Upper lobe of left lung (tissue), 6 donors: ENCODE results near the gene SUPT3H. TPM values are rescaled to one million over a fixed set of nuclear protein-coding genes. Genes with fewer than 3 reads are reported as not detected.

ENCODE experiments used
- ATAC-seq, 2 donors: fragments of 200-7000 bp; cut with Tn5 transposase; one replicate each; pipeline ENCODE4 v1.9.1; 2022; ENCODE audit warnings: mild to moderate bottlenecking in 2 of 2, moderate library complexity in 2 of 2; ENCODE audit not compliant: low FRiP score in 2 of 2
- DNase-seq, 2 donors: peaks; one replicate each; pipeline ENCODE4 v3.0.0-alpha.2; 2019 to 2020
- H3K27ac ChIP-seq, 4 donors: fragments of 200-600 bp; sonication (generic); one replicate each; pipeline ENCODE4 v1.5.1; 2016 to 2019
- H3K27me3 ChIP-seq, 4 donors: fragments of 200-600 bp; sonication (generic); one replicate each; pipeline ENCODE4 v1.5.1; 2017 to 2019
- H3K36me3 ChIP-seq, 4 donors: fragments of 200-600 bp; sonication (generic); one replicate each; pipeline ENCODE4 v1.5.1; 2016 to 2019
- H3K4me1 ChIP-seq, 4 donors: fragments of 200-600 bp; sonication (generic); one replicate each; pipeline ENCODE4 v1.5.1; 2018 to 2019
- H3K4me3 ChIP-seq, 4 donors: fragments of 200-600 bp; sonication (generic); one replicate each; pipeline ENCODE4 v1.5.1; 2017 to 2019; ENCODE audit warnings: mild to moderate bottlenecking in 2 of 4, moderate library complexity in 1 of 4
- H3K9me3 ChIP-seq, 4 donors: fragments of 200-600 bp; sonication (generic); one replicate each; pipeline ENCODE4 v1.5.1; 2018 to 2019
- EP300 ChIP-seq, 4 donors: sonication (generic); formaldehyde crosslinking; IDR thresholded peaks; one replicate each; pipeline ENCODE4 v1.5.1; 2017; ENCODE audit warnings: antibody characterized with exemption in 4 of 4, control low read depth in 2 of 4
- POLR2A ChIP-seq, 4 donors: fragments of 450-650 bp; IDR thresholded peaks; one replicate each; pipeline ENCODE4 v1.5.1; 2016 to 2017; ENCODE audit warnings: antibody characterized with exemption in 4 of 4, mild to moderate bottlenecking in 2 of 4
- POLR2AphosphoS5 ChIP-seq, 2 donors: sonication (generic); formaldehyde crosslinking; IDR thresholded peaks; one replicate each; pipeline ENCODE4 v1.5.1; 2017; ENCODE audit warnings: antibody characterized with exemption in 2 of 2
- WGBS, 2 donors: methylation state at CpG; one replicate each; pipeline ENCODE4 v1.1.5; 2017 to 2018; 5-methylcytosine and 5-hydroxymethylcytosine counted together
- total RNA-seq, 6 donors: library from RNA; depleted of rRNA in 4 of 6; stranded (reverse); fragments of >200 nt in 4 of 6; gene quantifications; one replicate each; pipeline versions ENCODE4 v1.1.0 to v1.2.1, GENCODE V29; 2016 to 2021
- TF ChIP-seq, protein P1 (sequence below), 6 experiments: fragments of 450-650 bp in 4 of 6; fragments of 200-600 bp in 2 of 6; sonication (generic) in 2 of 6; IDR thresholded peaks; one replicate each; pipeline ENCODE4 v1.5.1; 2016 to 2019; ENCODE audit warnings: antibody characterized with exemption in 6 of 6
- donor health status: DM: no; HTN: no; CAD: no; lungs with moderate emphysema.
- donor health status: DM: no; HTN: yes; CAD: no; lungs with severe emphysema.

Gene SUPT3H
- total RNA-seq, 6 donors from 2014 or later, result 6.4 to 45.1 (median 8.9) TPM

DNA sequence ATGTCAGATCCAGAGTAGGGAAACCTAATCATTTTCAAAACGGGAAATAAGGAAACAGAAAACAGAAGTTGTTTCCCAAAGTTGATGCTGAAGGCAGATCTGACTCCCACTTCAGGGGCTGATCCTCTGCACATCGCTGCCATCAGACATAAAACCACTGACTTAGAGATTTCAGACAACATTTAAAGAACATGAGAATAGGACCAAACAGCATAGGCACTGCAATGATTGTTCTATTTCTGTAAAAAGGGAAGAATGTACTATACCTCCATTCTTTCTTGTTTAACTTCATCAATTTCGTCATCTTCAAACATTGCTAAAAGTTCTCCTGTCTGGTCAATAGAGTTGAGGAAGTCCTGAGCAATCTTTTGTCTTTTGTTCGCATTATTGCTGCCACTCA, 374.3 kb downstream of the SUPT3H start:
- TF ChIP-seq POLR2AphosphoS5 (IDR thresholded peaks at IDR 0.05), result no peak
- TF ChIP-seq, protein P1, sequence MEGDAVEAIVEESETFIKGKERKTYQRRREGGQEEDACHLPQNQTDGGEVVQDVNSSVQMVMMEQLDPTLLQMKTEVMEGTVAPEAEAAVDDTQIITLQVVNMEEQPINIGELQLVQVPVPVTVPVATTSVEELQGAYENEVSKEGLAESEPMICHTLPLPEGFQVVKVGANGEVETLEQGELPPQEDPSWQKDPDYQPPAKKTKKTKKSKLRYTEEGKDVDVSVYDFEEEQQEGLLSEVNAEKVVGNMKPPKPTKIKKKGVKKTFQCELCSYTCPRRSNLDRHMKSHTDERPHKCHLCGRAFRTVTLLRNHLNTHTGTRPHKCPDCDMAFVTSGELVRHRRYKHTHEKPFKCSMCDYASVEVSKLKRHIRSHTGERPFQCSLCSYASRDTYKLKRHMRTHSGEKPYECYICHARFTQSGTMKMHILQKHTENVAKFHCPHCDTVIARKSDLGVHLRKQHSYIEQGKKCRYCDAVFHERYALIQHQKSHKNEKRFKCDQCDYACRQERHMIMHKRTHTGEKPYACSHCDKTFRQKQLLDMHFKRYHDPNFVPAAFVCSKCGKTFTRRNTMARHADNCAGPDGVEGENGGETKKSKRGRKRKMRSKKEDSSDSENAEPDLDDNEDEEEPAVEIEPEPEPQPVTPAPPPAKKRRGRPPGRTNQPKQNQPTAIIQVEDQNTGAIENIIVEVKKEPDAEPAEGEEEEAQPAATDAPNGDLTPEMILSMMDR (IDR thresholded peaks at IDR 0.05), result no peak
- TF ChIP-seq POLR2A (IDR thresholded peaks at IDR 0.05), result no peak
- no peak for TF ChIP-seq EP300 (IDR thresholded peaks at IDR 0.05)
- Histone ChIP-seq H3K27ac (no peak overlapping the region), H3K27me3 (no peaks in the 10 kb centered on the region), H3K4me1 (no peaks in the 10 kb centered on the region), H3K4me3 (no peak overlapping the region), H3K36me3 (no peaks in the 10 kb centered on the region), H3K9me3 (no peaks in the 10 kb centered on the region)
- ATAC-seq (peak in 1 of 2 donors; percentile 41), DNase-seq (no peak)
- WGBS, 2 donors, result 68 to 75% methylated on average over 4 of the region's 4 CpGs

DNA sequence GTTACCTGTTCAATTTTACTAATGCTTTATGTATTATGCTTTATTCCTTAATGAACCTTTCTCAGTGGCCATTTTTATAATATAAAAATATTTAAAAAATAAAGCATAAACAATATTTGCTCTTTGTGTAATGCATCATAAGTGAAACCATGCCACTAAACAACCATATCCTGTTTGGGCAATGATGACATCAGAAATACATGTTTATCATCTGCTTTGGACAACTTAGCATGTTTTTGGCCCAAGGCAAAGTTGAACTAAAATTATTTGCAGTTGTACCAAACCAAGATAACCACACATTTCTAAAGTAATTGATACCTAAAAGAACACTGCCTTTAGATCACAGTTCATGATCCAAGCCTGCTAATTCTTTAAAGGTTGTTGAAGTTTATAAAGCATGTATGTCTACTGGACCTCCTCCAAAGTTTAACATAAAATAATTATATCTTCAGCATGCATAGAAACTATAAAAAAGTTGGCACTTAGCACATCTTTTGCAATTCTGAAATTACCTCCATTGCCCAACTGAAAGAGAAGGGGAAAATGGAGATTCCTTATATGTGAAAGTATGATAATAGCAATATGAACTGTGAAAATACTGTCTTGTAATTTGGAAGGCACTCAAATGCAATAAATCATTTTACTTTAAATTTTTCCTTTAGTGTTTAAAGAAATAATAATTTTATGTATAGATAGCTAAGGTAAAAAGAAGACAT, 375.2 kb downstream of the SUPT3H start:
- TF ChIP-seq POLR2AphosphoS5 (IDR thresholded peaks at IDR 0.05) (no peak), POLR2A (IDR thresholded peaks at IDR 0.05) (no peak), EP300 (IDR thresholded peaks at IDR 0.05) (no peak)
- TF ChIP-seq, protein P1 (IDR thresholded peaks at IDR 0.05), result no peak

DNA sequence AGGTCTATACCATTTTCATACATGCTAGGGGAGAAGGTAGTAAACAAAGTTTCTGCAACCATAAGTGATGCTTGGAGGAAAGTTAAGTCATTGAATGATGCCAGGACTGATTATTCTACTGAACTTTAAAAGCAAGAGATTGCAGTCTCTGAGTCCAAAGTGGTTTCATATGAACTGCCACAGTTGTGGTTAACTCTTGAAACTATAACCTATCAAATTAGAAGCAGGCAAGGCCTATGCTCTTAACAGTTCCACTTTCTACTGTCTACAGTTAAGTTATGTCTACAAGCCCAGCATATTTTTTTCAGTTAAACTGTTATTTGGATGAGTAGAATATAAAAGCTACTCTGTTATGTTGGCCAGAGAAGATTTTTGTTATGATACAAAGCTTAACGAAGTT, 376.1 kb downstream of the SUPT3H start:
- Histone ChIP-seq H3K36me3 (no peaks in the 10 kb centered on the region), H3K27me3 (no peaks in the 10 kb centered on the region), H3K9me3 (no peaks in the 10 kb centered on the region), H3K4me3 (no peak overlapping the region), H3K27ac (no peak overlapping the region), H3K4me1 (no peaks in the 10 kb centered on the region)
- TF ChIP-seq, protein P1 (IDR thresholded peaks at IDR 0.05), result no peak
- TF ChIP-seq POLR2AphosphoS5 (IDR thresholded peaks at IDR 0.05), result no peak
- TF ChIP-seq EP300 (IDR thresholded peaks at IDR 0.05), result no peak
- TF ChIP-seq POLR2A (IDR thresholded peaks at IDR 0.05), result no peak
- DNase-seq (no peak), ATAC-seq (no peak)
- WGBS, 2 donors, result 86 to 89% methylated on average over 1 of the region's 1 CpG

More for the DNA sequence above, 375.2 kb downstream of the SUPT3H start:
- Histone ChIP-seq H3K36me3 (no peaks in the 10 kb centered on the region), H3K9me3 (no peaks in the 10 kb centered on the region), H3K4me1 (no peaks in the 10 kb centered on the region), H3K27ac (no peak overlapping the region), H3K4me3 (no peak overlapping the region), H3K27me3 (no peaks in the 10 kb centered on the region)
- DNase-seq, result no peak
- ATAC-seq, result no peak

DNA sequence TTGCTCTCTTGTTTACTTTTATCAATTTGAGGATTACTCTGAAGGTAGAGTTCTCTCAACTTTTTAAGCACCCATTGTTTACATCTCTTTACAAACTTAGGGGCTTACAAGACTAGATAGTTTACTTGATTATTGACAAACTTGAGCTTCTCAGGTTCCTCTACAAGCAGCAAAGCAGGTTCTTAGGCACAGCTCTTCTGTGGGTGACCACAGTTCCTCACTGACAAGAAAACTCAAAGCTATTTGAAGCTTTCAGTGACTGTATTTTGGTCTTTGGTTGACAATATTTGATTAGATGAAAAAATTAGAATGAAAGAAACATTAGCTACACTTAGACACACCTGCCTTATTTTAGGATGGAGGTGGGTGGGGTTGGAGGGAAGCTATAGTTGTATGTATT, 376.9 kb downstream of the SUPT3H start:
- no peaks in the 10 kb centered on the region for H3K4me1 ChIP-seq
- ATAC-seq, result no peak

More for the DNA sequence above, 376.9 kb downstream of the SUPT3H start:
- DNase-seq, result no peak
- Histone ChIP-seq H3K36me3 (no peaks in the 10 kb centered on the region), H3K27me3 (no peaks in the 10 kb centered on the region), H3K4me3 (no peak overlapping the region), H3K9me3 (no peaks in the 10 kb centered on the region), H3K27ac (no peak overlapping the region)
- TF ChIP-seq POLR2AphosphoS5 (IDR thresholded peaks at IDR 0.05) (no peak), POLR2A (IDR thresholded peaks at IDR 0.05) (no peak), EP300 (IDR thresholded peaks at IDR 0.05) (no peak)
- TF ChIP-seq, protein P1 (IDR thresholded peaks at IDR 0.05), result no peak
